Stimulated activated CD4-positive, alpha-beta T cell treated with anti-CD3 and anti-CD28 coated beads, Interleukin-4, amount 100 ng/mL, for 48 hours (primary cell): ENCODE results near the gene E2F1.

Experiments used
- DNase-seq, 2 donors: peaks; one replicate each; pipeline ENCODE4 v3.0.0-alpha.2; 2020; ENCODE audit warnings: low read depth in 2 of 2

Gene E2F1, protein sequence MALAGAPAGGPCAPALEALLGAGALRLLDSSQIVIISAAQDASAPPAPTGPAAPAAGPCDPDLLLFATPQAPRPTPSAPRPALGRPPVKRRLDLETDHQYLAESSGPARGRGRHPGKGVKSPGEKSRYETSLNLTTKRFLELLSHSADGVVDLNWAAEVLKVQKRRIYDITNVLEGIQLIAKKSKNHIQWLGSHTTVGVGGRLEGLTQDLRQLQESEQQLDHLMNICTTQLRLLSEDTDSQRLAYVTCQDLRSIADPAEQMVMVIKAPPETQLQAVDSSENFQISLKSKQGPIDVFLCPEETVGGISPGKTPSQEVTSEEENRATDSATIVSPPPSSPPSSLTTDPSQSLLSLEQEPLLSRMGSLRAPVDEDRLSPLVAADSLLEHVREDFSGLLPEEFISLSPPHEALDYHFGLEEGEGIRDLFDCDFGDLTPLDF

GRCh38 chr20:33686100-33686983 is at the start of gene E2F1:
Gene E2F1 (minus strand): TSS chr20:33686385. CDS start chr20:33686264, 121 bp downstream.
- DNase-seq, result peak; percentile 96 to 97

GRCh38 chr20:33733654-33734576 is 47.7 kb upstream of the E2F1 start:
- no peak for DNase-seq

DNA sequence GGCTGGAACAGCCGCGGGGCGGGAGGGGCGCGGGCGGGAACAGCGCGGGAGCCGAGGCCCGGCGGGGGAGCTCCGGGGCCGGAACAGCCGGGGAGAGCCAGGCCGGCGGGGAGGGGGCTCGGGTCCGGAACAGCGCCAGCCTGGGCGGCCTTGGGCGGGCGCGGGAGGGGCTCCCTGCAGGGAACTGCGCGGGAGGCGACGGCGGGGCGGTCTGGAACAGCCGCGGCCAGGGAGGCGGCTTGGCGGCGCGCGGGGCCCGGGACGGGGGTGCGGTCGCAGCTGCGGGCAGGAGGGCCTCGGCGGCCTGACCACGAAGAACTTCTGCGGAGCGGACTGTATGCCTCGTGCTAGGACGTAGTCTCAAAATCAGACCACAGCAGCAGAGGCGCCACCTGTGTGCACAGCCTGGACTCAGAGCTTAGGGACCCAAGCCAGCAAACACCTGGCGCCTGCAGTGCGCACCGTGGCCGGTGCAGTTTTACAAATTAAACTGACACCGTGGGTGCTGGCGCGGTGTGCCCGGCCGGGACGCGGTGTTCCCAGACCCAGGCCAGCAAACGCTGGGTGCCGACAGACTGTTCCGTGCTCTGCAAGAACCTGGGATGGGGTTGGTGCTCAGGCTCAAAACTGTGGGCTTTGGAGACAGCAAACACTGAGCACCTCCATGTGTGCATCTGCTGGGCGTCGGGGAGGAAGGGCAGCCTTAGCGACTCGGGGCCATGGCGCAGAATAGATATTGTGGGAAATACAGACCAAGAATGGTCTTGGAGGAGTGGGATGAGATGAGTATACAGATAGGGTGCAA is 46.2 kb upstream of the E2F1 start:
- DNase-seq, result peak; percentile 69 to 71

DNA sequence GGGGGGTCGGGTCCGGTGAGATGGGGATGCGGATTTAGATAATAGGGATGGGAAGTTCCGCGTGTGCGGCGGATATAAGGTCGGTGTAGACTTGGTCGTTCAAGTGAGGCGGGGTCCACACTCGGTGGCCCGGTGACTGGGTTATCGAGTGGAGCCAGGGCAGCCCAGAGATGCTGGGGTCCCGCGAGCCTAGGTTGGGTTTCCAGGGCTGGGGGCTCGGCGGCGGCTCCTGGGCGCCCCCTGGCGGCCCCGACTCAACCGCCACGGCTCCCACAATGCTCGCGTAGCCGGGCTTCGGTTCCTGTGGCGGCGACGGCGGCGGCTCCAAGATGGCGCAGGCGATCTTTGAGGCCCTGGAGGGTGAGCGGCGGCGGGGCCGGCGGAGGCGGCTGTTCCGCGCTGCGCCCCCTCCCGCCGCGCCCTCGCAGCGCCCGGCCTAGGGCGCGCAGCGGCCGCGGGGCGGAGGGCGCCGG is 45.5 kb upstream of the E2F1 start, which contains the start of gene ZNF341:
ZNF341 (plus strand) TSS at position 304 of the 473 bp plus-strand sequence; CDS start at position 330, 26 bp downstream.
- peak; percentile 85 to 88 for DNase-seq

GRCh38 chr20:33730946-33731692 is 44.9 kb upstream of the E2F1 start:
- DNase-seq, result peak in 1 of 2 donors; percentile 5

DNA sequence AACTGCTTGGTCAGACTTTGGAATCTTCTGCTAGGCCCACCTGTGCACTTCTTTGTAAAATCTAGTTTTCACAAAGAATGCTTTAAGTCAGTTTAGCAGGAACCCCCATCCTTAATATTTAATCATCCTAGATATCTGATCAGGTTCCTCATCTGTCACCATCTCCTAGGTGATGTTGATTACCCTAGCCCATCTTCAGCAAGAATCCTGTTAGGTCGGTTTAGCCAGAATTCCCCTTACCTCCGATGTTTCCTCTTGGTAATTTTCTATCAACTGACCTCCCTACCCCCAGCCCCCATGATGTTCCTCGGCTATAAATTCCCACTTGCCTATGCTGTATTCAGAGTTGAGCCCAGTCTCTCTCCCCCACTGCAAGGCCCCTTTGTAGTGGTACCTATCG is 42.9 kb upstream of the E2F1 start:
- no peak for DNase-seq

DNA sequence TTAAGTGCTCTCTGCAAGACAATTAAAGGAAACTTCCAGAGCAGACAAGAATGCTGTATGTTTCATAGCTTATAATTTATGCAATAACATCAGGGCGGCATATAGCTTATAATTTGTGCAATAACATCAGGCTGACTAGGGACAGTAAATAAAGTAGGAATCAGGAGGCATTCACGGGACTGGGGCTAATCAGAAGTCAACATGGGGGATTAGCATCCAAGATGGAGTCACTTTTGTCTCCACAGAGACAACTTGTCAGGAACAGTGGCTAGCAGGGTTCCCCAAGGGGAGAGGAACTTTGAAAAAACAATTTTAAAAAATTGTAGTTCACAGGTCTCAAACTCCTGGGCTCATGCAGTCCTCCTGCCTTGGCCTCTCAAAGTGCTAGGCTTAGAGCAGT is 42.3 kb upstream of the E2F1 start:
- no peak for DNase-seq

DNA sequence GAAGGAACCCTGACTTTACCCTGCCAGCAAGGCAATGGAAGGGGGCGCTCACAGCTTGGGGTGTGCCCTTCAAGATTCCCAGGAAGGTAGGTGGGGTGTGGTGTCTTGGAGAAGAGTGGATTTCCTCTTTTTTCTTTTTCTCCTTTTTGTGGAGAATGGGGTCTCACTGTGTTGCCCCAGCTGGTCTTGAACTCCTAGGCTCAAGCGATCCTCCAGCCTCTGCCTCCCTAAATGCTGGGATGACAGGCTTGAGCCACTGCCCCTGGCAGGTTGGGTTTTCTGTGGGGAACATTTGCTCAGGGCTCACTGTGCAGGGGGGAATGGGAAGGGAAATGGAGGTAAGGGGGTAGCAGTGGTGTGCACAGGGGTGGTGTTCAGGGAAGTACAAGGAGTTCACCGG is 41.6 kb upstream of the E2F1 start:
- no peak for DNase-seq

DNA sequence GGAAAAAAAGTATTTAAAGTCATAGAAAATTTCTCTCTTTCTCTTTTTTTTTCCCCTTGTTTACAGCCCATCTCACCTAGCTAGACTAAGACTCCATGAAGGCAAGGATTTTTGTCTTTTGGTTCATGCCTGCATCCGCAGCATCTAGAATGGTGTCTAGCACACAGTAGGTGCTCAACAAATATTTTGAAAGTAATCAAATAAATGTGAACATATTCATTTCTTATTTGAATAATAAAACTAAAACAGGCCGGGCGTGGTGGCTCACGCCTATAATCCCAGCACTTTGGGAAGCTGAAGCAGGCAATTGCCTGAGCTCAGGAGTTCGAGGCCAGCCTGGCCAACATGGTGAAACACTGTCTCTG is 40.9 kb upstream of the E2F1 start:
- no peak for DNase-seq

DNA sequence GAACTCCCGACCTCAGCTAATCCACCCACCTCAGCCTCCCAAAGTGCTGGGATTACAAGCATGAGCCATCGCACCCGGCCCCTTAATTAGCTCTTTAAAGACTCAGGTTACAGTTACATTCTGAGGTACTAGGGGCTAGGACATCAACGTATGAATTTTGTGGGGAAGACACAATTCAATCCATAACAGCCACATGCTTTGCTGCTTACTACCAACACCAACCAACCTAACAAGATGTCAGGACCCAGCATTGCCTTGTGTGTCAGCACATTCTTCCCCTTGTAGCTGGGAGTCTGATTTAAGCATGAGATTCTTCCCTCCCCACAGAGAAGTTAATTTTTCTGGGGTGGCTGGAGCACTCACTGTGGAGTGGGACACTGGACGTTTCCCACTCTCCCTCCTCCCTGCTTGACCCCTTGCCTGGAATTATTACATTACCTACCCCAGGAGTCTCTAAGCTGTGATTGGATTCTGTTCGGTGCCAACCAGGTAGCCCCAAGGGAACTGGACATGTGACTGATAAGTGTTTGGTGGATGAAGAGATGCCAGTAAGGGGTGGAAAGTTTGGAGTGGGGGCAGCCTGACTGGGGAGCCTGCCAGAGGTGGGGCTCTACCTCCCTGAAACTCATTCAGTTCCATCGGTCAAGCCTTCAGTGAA is 39.6 kb upstream of the E2F1 start:
- DNase-seq, result no peak

GRCh38 chr20:33724439-33725094 is 38.4 kb upstream of the E2F1 start:
- no peak for DNase-seq

- DNase-seq, result no peak
Measured at GRCh38 chr20:33721391-33722140, 35.4 kb upstream of the E2F1 start.

GRCh38 chr20:33719989-33720709 is 34.0 kb upstream of the E2F1 start, which contains the start of gene PXMP4:
Gene PXMP4 (minus strand): TSS chr20:33720310. CDS start chr20:33720207, 103 bp downstream.
- peak; percentile 63 to 79 for DNase-seq

DNA sequence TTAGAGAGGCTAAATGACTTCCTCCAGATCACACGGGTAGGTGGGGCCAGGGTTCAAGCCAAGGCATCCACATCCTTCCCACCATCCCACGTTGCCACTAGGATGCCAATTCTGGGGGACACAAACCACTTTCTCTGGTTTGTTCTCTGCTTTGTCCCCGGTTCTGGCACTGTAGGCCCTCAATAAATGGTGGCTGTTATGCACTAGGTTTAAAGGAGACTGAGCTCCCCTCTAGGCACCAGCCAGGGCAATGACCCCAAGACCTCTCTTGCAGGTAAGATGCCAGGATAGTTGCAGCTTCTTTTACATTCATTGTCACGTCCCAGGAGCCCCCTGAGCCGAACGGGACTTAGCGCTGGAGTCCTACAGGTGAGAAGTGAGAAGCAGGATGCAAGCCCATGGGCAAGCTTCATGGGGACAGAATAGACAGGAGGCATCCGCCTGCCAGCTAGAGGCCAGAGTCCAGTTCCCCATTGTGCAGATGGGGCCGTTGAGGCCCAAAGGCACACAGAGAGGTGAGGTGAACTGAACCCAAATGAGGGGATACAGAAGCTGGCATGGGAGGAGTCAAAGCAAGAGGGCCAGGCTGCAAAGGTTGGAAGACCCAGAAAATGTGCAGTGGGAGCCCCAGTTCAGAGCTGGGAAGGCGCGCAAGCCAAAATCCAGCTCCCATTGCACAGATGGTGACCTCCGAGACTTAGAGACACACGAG is 33.2 kb upstream of the E2F1 start:
- DNase-seq, result peak in 1 of 2 donors; percentile 3

DNA sequence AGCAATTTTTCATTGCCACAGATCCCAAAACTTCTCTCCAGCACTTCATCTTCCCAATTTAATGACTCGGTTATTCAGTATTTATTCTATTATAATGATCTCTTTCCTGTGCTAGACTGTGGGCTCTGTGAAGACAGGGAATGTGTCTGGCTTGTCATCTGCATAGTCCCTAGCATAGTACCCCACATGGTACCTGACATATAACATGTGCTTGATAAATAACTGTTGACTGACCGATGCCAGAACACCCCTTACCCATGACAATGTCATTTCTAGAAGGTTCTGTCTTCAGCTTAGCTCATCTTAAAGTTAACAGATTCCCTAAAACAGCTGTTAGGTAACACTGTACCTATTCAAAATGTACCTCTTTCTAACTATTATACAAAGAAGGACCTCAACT is 30.3 kb upstream of the E2F1 start:
- no peak for DNase-seq

DNA sequence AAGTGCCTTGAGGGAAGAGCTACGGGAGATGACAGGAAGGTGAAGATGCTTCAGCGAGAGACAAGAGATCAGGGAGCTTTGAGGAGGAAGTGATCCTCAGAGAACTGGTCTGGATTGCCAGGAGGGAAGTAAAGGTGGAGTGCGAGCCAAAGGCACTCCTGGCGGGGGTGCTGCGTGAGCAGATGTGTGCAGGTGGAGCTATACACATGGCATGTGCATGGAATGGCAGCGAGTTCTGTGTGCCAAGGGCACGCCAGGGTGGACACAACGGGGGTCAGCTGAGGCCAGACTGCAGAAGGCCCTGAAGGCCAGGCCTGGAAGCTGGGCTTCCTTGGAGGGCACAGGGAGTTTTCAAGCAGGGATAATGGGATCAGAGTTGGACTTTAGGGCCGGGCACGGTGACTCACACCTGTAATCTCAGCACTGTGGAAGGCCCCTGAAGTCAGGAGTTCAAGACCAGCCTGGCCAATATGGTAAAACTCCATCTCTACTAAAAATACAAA is 27.7 kb upstream of the E2F1 start:
- no peak for DNase-seq

DNA sequence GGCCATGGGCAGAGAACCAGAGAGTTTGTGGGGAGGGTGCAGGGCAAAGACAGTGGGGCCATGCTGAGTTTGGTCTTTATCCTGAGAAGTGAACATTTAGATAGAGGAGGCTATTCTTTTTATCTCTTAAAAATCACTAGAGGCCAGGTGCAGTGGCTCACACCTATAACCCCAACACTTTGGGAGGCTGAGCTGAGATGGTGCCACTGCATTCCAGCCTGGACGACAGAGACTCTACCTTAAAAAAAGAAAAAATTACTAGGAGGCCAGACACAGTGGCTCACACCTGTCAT is 25.2 kb upstream of the E2F1 start:
- DNase-seq, result no peak
